ENCODE data around the gene IFITM10.

Gene IFITM10

GRCh38 chr11:1714908-1715885, 35.2 kb downstream of the IFITM10 start:
- DNase-seq, result no peak

- DNase-seq, result no peak
These were observed 41.7 kb downstream of the IFITM10 start for GRCh38 chr11:1708716-1709115.

GRCh38 chr11:1707751-1708150, 42.6 kb downstream of the IFITM10 start:
- no peak for DNase-seq

GRCh38 chr11:1706634-1707400, 43.6 kb downstream of the IFITM10 start:
- DNase-seq, result peak; percentile 31 to 62 (median 54)

GRCh38 chr11:1705126-1706052, 45.0 kb downstream of the IFITM10 start:
- peak in 1 of 4 experiments; percentile 32 for DNase-seq

- DNase-seq, result no peak
These were observed 47.2 kb downstream of the IFITM10 start for GRCh38 chr11:1703146-1703545.

- DNase-seq, result no peak
These were observed 47.9 kb downstream of the IFITM10 start for GRCh38 chr11:1702506-1702905.

GRCh38 chr11:1701091-1701807, 49.1 kb downstream of the IFITM10 start:
- DNase-seq, result peak in 1 of 4 experiments; percentile 15

GRCh38 chr11:1699771-1700170, 50.6 kb downstream of the IFITM10 start:
- DNase-seq, result no peak

- DNase-seq, result no peak
These were observed 53.5 kb downstream of the IFITM10 start, which contains the start of gene KRTAP5-6 for GRCh38 chr11:1696608-1697570. Gene KRTAP5-6 (plus strand): TSS chr11:1697195. CDS start chr11:1697246, 51 bp downstream.

GRCh38 chr11:1695548-1696108, 54.8 kb downstream of the IFITM10 start:
- no peak for DNase-seq

GRCh38 chr11:1694846-1695547, 55.4 kb downstream of the IFITM10 start:
- DNase-seq, result no peak

- peak; percentile 91 to 98 (median 96) for DNase-seq
These were observed 56.1 kb downstream of the IFITM10 start for GRCh38 chr11:1694064-1694845.

- DNase-seq, result peak; percentile 69 to 87 (median 78)
These were observed 56.9 kb downstream of the IFITM10 start for GRCh38 chr11:1693327-1694063.

GRCh38 chr11:1692708-1693326, 57.6 kb downstream of the IFITM10 start:
- no peak for DNase-seq

- DNase-seq, result no peak
These were observed 58.3 kb downstream of the IFITM10 start for GRCh38 chr11:1691878-1692707.
